CD14-positive monocyte (primary cell): ENCODE results near the gene MFSD2B. TPM values are rescaled to one million over a fixed set of nuclear protein-coding genes. Genes with fewer than 3 reads are reported as not detected.

ENCODE experiments used
- DNase-seq, 3 donors: peaks; one replicate each; pipeline ENCODE4 v3.0.0-alpha.2; 2011 to 2022
- H2AFZ ChIP-seq: 2 replicates; pipeline ENCODE4 v1.6.0; 2012; ENCODE audit warnings: mild to moderate bottlenecking, low read depth, low read length, inconsistent platforms; ENCODE audit not compliant: insufficient read depth, poor library complexity, severe bottlenecking
- H3K27ac ChIP-seq, 2 donors: 1 replicate in 1 of 2; 2 replicates in 1 of 2; pipeline ENCODE4 v1.5.1; 2012 to 2013; ENCODE audit warnings: low read length in 2 of 2, control low read depth in 1 of 2, inconsistent platforms in 1 of 2, low read depth in 1 of 2, mild to moderate bottlenecking in 1 of 2
- H3K27me3 ChIP-seq, 2 donors: one replicate each; pipeline versions ENCODE4 v1.6.0 to v1.6.1; 2011 to 2013; ENCODE audit warnings: low read length in 2 of 2; ENCODE audit not compliant: control insufficient read depth in 2 of 2, insufficient read depth in 2 of 2
- H3K36me3 ChIP-seq, 2 donors: replicated peaks in 1 of 2; 1 replicate in 1 of 2; 2 replicates in 1 of 2; pipeline versions ENCODE4 v1.5.1 to v1.6.1; 2012 to 2013; ENCODE audit warnings: low read length in 2 of 2, control low read depth in 1 of 2, inconsistent platforms in 1 of 2, mild to moderate bottlenecking in 1 of 2; ENCODE audit not compliant: insufficient read depth in 2 of 2, control insufficient read depth in 1 of 2
- H3K4me1 ChIP-seq, 2 donors: 1 replicate in 1 of 2; 2 replicates in 1 of 2; pipeline versions ENCODE4 v1.5.1 to v1.6.1; 2012 to 2013; ENCODE audit warnings: low read length in 2 of 2, control low read depth in 1 of 2, inconsistent platforms in 1 of 2, mild to moderate bottlenecking in 1 of 2, moderate library complexity in 1 of 2; ENCODE audit not compliant: insufficient read depth in 2 of 2, control insufficient read depth in 1 of 2
- H3K4me2 ChIP-seq: replicated peaks from 2 replicates; pipeline ENCODE3; 2012; ENCODE audit warnings: low read length, moderate library complexity, mild to moderate bottlenecking; ENCODE audit not compliant: poor library complexity, severe bottlenecking; ENCODE audit errors: extremely low read depth
- H3K4me3 ChIP-seq, 3 experiments: fragments of 200-600 bp in 1 of 3; sonication (generic) in 1 of 3; replicated peaks in 1 of 3; 1 replicate in 2 of 3; 2 replicates in 1 of 3; pipeline ENCODE4 v1.5.1; 2011 to 2013; ENCODE audit warnings: low read length in 3 of 3, mild to moderate bottlenecking in 3 of 3, control low read depth in 2 of 3, low read depth in 2 of 3, inconsistent platforms in 1 of 3, moderate library complexity in 1 of 3
- H3K79me2 ChIP-seq: 2 replicates; pipeline ENCODE4 v1.6.0; 2012; ENCODE audit warnings: mild to moderate bottlenecking, control low read depth, inconsistent platforms, low read length, moderate library complexity; ENCODE audit not compliant: insufficient read depth
- H3K9ac ChIP-seq: 2 replicates; pipeline ENCODE4 v1.6.0; 2017; ENCODE audit warnings: low read length, mild to moderate bottlenecking; ENCODE audit not compliant: insufficient read depth, poor library complexity, severe bottlenecking
- H3K9me3 ChIP-seq, 2 donors: replicated peaks in 1 of 2; 1 replicate in 1 of 2; 2 replicates in 1 of 2; pipeline versions ENCODE4 v1.5.1 to v1.6.1; 2012 to 2013; ENCODE audit warnings: low read length in 2 of 2, control low read depth in 1 of 2; ENCODE audit not compliant: control insufficient read depth in 1 of 2, insufficient read depth in 1 of 2
- H4K20me1 ChIP-seq: 2 replicates; pipeline ENCODE4 v1.6.0; 2012; ENCODE audit warnings: mild to moderate bottlenecking, low read length, control low read depth, moderate library complexity; ENCODE audit not compliant: insufficient read depth
- H3K27ac Mint-ChIP-seq, 7 donors: one replicate each; pipeline ENCODE4 v1.8.0; 2020; ENCODE audit warnings: mild to moderate bottlenecking in 7 of 7, mixed read lengths in 7 of 7, moderate library complexity in 6 of 7, inconsistent platforms in 2 of 7
- H3K27me3 Mint-ChIP-seq, 3 donors: one replicate each; pipeline ENCODE4 v1.8.0; 2021 to 2022; ENCODE audit warnings: low read depth in 3 of 3, mild to moderate bottlenecking in 3 of 3, mixed read lengths in 3 of 3, moderate library complexity in 3 of 3, inconsistent platforms in 1 of 3
- H3K36me3 Mint-ChIP-seq, 2 donors: one replicate each; pipeline ENCODE4 v1.8.0; 2020; ENCODE audit warnings: mixed read lengths in 2 of 2, inconsistent platforms in 1 of 2, mild to moderate bottlenecking in 1 of 2
- H3K4me1 Mint-ChIP-seq: one replicate; pipeline ENCODE4 v1.8.0; 2020; ENCODE audit warnings: mild to moderate bottlenecking, mixed read lengths
- H3K4me3 Mint-ChIP-seq, 2 donors: one replicate each; pipeline ENCODE4 v1.8.0; 2020; ENCODE audit warnings: mild to moderate bottlenecking in 2 of 2, mixed read lengths in 2 of 2, moderate library complexity in 1 of 2
- H3K9me3 Mint-ChIP-seq, 7 donors: one replicate each; pipeline ENCODE4 v1.8.0; 2020 to 2022; ENCODE audit warnings: mixed read lengths in 7 of 7, mild to moderate bottlenecking in 6 of 7, moderate library complexity in 6 of 7, inconsistent platforms in 2 of 7
- WGBS: methylation state at CpG from one replicate; pipeline ENCODE4 v1.1.5; 2013; ENCODE audit warnings: missing lambda C conversion rate; ENCODE audit not compliant: insufficient coverage; 5-methylcytosine and 5-hydroxymethylcytosine counted together
- intact Hi-C, 2 donors: fragments of 100-400 bp; cut with micrococcal nuclease; formaldehyde crosslinking; loops; one replicate each; pipeline versions ENCODE4 v1.15.0 to v1.15.1; 2023
- polyA plus RNA-seq, 3 donors: library from polyadenylated mRNA; depleted of rRNA in 1 of 3; unstranded in 2 of 3; stranded (reverse) in 1 of 3; fragments of 300-500 nt in 2 of 3; fragments of >200 nt in 1 of 3; fragmentation: Illumina TruSeq in 2 of 3; gene quantifications; 1 replicate in 2 of 3; 2 replicates in 1 of 3; pipeline ENCODE4 v1.2.3, GENCODE V29; 2012 to 2021
- TF ChIP-seq, protein P1 (sequence below): fragments of 200-600 bp; IDR thresholded peaks from one replicate; pipeline ENCODE4 v1.8.0; 2022; ENCODE audit warnings: antibody characterized with exemption, mild to moderate bottlenecking

Gene MFSD2B
- polyA plus RNA-seq, 3 donors, result 0.03 to 0.46 TPM; not detected in 1

DNA sequence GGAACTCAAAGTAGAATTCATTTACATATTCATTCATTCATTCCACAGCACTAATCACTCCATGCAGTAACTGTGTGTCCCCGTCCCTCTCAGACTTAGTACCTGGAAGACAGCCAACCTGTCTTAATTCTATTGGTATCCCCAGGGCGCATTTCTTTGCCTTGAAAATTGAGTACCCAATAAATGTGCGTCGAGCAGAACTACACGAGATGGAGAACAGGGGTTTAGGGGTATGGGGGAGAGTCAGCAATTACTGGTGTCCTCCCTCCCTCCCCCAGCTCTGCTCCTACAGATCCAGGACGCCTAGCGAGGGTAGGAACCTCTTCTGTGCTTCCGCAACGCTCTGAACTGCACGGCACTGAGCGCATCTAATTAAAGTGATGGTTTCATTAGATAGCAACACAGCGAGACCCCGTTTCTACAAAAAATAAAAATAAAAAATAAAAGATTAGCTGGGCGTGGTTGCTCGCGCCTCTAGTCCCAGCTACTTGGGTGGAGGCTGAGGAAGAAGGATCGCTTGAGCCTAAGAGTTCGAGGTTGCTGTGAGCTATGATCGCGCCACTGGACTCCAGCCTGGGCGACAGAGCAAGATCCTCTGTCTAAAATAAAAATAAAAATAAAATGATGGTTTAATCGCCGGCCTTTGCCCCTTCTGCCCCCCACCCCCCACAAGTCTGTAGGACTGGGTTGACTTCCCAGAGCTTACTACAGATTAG, 39.0 kb downstream of the MFSD2B start:
- no CpG with 5 or more reads among the region's 23 CpGs for WGBS
- no peak for DNase-seq
- H3K4me1 Mint-ChIP-seq, result peaks cover 24% of the 10 kb centered on the region
- Histone ChIP-seq H3K4me3 (peak overlapping the region; percentile 24 to 84 (median 67)), H3K27me3 (peaks cover 11 to 21% of the 10 kb centered on the region in 2 donors), H3K4me2 (peak overlapping the region; percentile 95), H3K9me3 (no peaks in the 10 kb centered on the region), H3K4me1 (peaks cover 24 to 32% of the 10 kb centered on the region in 2 donors), H3K79me2 (peaks cover 7% of the 10 kb centered on the region), H2AFZ (peak overlapping the region; percentile 96), H3K36me3 (no peaks in the 10 kb centered on the region), H3K27ac (no peak overlapping the region), H4K20me1 (no peaks in the 10 kb centered on the region), H3K9ac (peak overlapping the region; percentile 67)
- H3K36me3 Mint-ChIP-seq, result no peaks in the 10 kb centered on the region
- no peak overlapping the region for H3K4me3 Mint-ChIP-seq
- H3K9me3 Mint-ChIP-seq, result peaks cover 0 to 5% (median 0%) of the 10 kb centered on the region in 7 donors
- intact Hi-C loops, result loop anchor here in 1 of 2 donors (5.0 to 10.0 kb wide), 2 partner anchors 33 to 104 kb away; partner anchors contain the start of genes TP53I3 and UBXN2A
- H3K27me3 Mint-ChIP-seq, result peaks cover 11 to 25% (median 19%) of the 10 kb centered on the region in 3 donors
- TF ChIP-seq, protein P1, sequence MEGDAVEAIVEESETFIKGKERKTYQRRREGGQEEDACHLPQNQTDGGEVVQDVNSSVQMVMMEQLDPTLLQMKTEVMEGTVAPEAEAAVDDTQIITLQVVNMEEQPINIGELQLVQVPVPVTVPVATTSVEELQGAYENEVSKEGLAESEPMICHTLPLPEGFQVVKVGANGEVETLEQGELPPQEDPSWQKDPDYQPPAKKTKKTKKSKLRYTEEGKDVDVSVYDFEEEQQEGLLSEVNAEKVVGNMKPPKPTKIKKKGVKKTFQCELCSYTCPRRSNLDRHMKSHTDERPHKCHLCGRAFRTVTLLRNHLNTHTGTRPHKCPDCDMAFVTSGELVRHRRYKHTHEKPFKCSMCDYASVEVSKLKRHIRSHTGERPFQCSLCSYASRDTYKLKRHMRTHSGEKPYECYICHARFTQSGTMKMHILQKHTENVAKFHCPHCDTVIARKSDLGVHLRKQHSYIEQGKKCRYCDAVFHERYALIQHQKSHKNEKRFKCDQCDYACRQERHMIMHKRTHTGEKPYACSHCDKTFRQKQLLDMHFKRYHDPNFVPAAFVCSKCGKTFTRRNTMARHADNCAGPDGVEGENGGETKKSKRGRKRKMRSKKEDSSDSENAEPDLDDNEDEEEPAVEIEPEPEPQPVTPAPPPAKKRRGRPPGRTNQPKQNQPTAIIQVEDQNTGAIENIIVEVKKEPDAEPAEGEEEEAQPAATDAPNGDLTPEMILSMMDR, result no peak
- no peak overlapping the region for H3K27ac Mint-ChIP-seq

DNA sequence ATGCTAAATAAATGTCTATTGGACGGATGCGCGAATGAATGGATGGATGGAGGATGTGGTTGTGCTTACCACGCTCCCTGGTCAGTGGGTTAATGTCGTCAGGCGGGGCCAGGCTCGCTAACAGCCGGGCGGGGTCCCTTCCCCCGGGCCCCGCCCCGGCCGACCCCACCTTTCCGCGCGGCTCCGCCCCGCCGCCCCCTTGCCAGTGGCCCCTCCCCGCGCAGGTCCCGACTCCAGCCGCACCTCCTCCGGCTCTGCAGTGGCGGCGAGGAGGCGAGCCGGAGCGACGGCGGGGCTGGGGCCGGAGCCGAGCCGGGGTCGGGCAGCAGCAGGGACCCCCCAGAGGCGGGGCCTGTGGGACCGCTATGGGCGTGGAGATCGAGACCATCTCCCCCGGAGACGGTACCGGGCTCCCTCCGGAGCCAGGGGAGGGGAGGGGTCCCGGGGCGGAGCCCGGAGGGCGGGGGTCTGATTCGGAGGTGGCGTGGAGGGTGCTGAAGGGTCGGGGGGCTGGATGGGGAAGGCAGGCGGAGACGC, 39.7 kb downstream of the MFSD2B start, which contains the start of gene FKBP1B:
Gene FKBP1B (plus strand): TSS at position 257 of the 537 bp plus-strand sequence. CDS start 109 bp downstream, at position 366.
- Histone ChIP-seq H3K4me2 (peak within 1 kb of the TSS; percentile 95), H3K4me3 (peak within 1 kb of the TSS; percentile 45 to 84 (median 67)), H3K9me3 (no peaks in the 10 kb centered on the region), H2AFZ (peak within 1 kb of the TSS; percentile 96), H3K36me3 (no peaks in the 10 kb centered on the region), H3K4me1 (peaks cover 24 to 32% of the 10 kb centered on the region in 2 donors), H4K20me1 (no peaks in the 10 kb centered on the region), H3K27me3 (peaks cover 11 to 21% of the 10 kb centered on the region in 2 donors), H3K9ac (peak within 1 kb of the TSS; percentile 67), H3K27ac (no peak within 1 kb of the TSS), H3K79me2 (peaks cover 7% of the 10 kb centered on the region)
- H3K27me3 Mint-ChIP-seq, result peaks cover 11 to 26% (median 19%) of the 10 kb centered on the region in 3 donors
- no peak within 1 kb of the TSS for H3K27ac Mint-ChIP-seq
- no peaks in the 10 kb centered on the region for H3K36me3 Mint-ChIP-seq
- H3K9me3 Mint-ChIP-seq, result peaks cover 0 to 5% (median 0%) of the 10 kb centered on the region in 7 donors
- TF ChIP-seq, protein P1, result no peak
- intact Hi-C loops, result loop anchor here in 1 of 2 donors (5.0 to 10.0 kb wide), 2 partner anchors 33 to 105 kb away; partner anchors contain the start of genes TP53I3 and UBXN2A
- DNase-seq, result no peak
- no peak within 1 kb of the TSS for H3K4me3 Mint-ChIP-seq
- H3K4me1 Mint-ChIP-seq, result peaks cover 24% of the 10 kb centered on the region
- 0% methylated on average over 47 of the region's 52 CpGs for WGBS
